ENCODE data around the gene ADIG.

GRCh38 chr20:38635721-38636288 lies 54.8 kb downstream of the ADIG start:
- TF ChIP-seq POLR2AphosphoS5 (IDR thresholded peaks at IDR 0.05) = no peak
- TF ChIP-seq POLR2A (IDR thresholded peaks at IDR 0.05) = no peak
- no peak for TF ChIP-seq CTCF (IDR thresholded peaks at IDR 0.05)
- no peak for TF ChIP-seq EP300 (IDR thresholded peaks at IDR 0.05)

All from stomach (tissue), 4 donors.